AG04449 (cell line): Measurements from ENCODE around the gene NOX5.
"Not testable (repeated sequence)": the region's sequence is repeated elsewhere in the genome, so short reads cannot be mapped to it uniquely, and the experiment has no call there.

Source experiments
- CTCF ChIA-PET: fragments of 350-600 bp; formaldehyde crosslinking; extraction: SDS; loops from one replicate; lab custom pipeline; 2021; ENCODE audit warnings: antibody characterized with exemption; lab: Yijun Ruan, JAX
- POLR2A ChIA-PET: fragments of 400-600, 350-600 bp; formaldehyde crosslinking; extraction: SDS; loops from one replicate; lab custom pipeline; 2020; ENCODE audit warnings: antibody characterized with exemption, inconsistent platforms; lab: Yijun Ruan, JAX
- DNase-seq: peaks from one replicate; pipeline ENCODE4 v3.0.0-alpha.2; 2010; ENCODE audit warnings: low read depth, low spot score
- H3K4me3 ChIP-seq: 2 replicates; pipeline ENCODE4 v1.5.1; 2011; ENCODE audit warnings: low read depth, mild to moderate bottlenecking, control low read depth, low read length
- TF ChIP-seq, protein P1 (sequence below): IDR thresholded peaks from one replicate; pipeline ENCODE4 v1.5.1; 2011; ENCODE audit warnings: mild to moderate bottlenecking, moderate library complexity, low read length, control low read depth, inconsistent platforms; ENCODE audit not compliant: insufficient read depth; ENCODE audit errors: missing control alignments

NOX5 gene

DNA sequence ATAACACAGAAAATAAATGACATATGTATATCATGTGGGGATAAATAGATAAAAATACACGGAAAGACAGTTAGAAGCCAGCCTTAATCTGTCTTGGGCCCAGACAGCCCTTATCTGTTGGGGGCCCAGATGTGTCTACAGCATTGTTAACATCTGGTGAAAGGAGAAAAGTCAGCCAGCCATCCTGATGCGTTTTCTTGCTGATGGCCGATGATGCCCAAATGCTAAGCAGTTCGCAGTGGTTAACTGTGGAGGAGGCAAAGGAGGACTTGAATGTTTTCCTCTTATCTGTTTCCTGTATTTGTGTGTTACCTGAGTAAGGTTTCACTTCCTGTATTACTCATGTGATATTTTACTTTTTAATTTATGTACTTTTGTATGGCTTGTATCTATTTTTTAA, 46.2 kb downstream of the NOX5 start:
- TF ChIP-seq, protein P1, sequence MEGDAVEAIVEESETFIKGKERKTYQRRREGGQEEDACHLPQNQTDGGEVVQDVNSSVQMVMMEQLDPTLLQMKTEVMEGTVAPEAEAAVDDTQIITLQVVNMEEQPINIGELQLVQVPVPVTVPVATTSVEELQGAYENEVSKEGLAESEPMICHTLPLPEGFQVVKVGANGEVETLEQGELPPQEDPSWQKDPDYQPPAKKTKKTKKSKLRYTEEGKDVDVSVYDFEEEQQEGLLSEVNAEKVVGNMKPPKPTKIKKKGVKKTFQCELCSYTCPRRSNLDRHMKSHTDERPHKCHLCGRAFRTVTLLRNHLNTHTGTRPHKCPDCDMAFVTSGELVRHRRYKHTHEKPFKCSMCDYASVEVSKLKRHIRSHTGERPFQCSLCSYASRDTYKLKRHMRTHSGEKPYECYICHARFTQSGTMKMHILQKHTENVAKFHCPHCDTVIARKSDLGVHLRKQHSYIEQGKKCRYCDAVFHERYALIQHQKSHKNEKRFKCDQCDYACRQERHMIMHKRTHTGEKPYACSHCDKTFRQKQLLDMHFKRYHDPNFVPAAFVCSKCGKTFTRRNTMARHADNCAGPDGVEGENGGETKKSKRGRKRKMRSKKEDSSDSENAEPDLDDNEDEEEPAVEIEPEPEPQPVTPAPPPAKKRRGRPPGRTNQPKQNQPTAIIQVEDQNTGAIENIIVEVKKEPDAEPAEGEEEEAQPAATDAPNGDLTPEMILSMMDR, result no peak

DNA sequence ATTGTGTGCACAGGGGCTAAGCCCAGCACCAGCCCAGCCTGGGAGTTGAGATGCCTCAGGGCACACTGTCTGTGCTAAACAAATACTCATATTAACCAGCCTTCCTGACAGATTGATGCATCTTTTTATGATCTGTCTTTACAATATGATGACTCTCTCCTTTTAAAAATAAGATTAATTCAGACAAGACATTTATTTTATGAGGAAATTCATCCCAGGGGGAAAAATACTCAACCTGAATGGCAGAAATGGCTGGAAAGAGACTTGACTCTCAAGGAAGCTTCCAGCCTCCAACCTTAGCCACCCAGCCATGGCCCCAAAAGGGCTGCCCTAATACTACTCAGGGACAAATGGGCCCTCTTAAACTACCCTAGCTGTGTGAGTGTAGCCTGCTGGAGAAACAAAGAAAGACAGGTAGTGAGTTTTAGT, 46.9 kb downstream of the NOX5 start:
- H3K4me3 ChIP-seq, result no peak overlapping the region
- TF ChIP-seq, protein P1, result no peak
- POLR2A ChIA-PET, result no interaction called here
- CTCF ChIA-PET, result interaction anchor here (0.6 to 2.8 kb wide), 9 partner anchors 15 to 403 kb away, joined by 3 to 16 read pairs (median 4); no protein-coding TSS in a partner anchor
- DNase-seq, result no peak

More for the DNA sequence above, 46.2 kb downstream of the NOX5 start:
- H3K4me3 ChIP-seq, result no peak overlapping the region
- DNase-seq, result no peak
- CTCF ChIA-PET, result no interaction called here
- POLR2A ChIA-PET, result no interaction called here

DNA sequence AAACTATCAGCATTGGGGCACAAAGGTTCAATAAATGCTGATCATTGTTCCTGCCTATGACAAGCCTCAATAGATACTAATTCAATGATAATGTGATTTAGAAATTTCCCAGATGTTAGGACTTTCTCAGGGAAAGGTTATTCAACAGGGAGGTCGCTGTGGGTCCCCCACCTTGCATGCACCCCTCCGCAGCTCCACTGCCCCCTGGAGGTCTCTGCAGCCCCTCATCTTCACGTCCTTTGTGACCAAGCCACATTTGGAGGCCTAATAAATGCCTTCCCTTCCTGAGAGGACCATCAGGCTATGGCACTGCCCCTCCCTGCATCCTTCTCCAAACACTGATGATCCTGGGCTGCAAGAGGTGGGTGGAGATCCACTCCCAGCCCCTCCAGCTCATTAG, 50.2 kb downstream of the NOX5 start:
- ChIA-PET CTCF (no interaction called here), POLR2A (no interaction called here)
- TF ChIP-seq, protein P1, result no peak
- DNase-seq, result no peak
- H3K4me3 ChIP-seq, result no peak overlapping the region

DNA sequence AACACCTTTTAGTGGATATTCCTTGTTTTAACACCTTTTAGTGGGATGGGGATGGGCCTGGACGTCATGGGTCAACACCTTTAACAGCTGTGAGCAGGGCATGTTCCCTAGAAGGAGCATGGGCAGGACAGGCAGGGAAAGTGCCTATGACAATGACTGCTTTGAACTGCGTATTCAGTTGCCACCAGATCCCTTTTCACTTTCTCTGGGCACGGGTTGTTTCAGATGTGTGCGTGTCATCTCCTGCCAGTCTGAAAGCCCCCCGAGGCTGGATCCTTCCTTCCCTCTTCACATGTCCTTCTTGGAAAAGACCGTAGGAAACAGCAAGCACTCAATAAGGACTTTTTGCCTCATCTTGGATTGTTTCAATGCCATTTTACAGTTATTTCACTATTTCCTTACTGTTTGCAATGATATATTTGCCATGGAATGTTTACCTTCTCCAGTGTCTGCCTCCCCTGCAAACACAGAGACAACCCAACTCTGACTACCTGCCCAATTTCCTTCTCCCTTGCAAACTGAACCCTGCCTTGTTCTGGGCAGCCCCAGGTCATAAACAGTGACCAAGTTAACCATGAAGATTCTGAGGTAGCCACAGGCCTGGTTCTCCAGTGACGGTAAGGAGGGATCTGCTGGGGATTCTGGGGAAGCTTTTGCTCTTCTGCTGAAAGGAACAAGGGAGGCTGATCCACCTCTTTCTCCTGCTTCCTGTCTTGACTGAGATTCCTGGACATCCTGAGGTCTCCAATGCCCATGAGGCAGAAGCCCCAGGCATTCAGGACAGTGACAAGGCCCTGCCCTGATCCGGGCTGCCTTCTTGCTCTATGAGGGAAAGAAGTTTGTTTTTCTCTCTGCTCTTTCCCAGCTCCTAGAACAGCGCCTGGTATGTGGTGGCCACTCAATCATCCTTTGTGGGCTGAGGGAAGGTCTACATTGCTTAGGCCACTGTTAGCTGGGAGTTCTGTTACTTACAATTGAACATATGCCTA, 51.8 kb downstream of the NOX5 start:
- TF ChIP-seq, protein P1, result no peak
- no peak overlapping the region for H3K4me3 ChIP-seq
- DNase-seq, result no peak
- CTCF ChIA-PET, result interaction anchor here (0.7 to 3.4 kb wide), 8 partner anchors 9 to 397 kb away, joined by 3 to 18 read pairs (median 4); no protein-coding TSS in a partner anchor
- POLR2A ChIA-PET, result no interaction called here

DNA sequence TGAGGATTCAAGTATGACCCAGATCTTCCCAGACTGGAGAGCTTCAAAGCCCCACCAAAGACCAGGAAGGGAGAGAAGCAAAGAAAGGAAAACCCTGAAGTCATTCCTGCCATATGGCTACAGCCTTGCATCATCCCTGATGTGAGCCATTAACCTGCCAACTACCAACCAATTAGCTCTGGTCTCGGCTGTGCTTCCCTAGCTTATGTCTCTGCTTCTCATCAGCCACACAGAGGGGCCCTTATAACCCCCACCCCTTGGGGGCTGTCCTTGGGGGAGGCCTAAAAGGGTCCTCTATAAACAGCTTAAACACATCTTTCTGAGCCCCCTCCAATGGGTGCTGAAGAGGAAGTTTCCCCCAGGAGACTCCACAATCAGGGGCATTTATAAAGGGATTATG, 52.8 kb downstream of the NOX5 start:
- no peak for DNase-seq
- POLR2A ChIA-PET, result no interaction called here
- TF ChIP-seq, protein P1, result no peak
- CTCF ChIA-PET, result interaction anchor here (0.6 to 3.4 kb wide), 10 partner anchors 8 to 396 kb away, joined by 3 to 26 read pairs (median 4); no protein-coding TSS in a partner anchor
- no peak overlapping the region for H3K4me3 ChIP-seq

DNA sequence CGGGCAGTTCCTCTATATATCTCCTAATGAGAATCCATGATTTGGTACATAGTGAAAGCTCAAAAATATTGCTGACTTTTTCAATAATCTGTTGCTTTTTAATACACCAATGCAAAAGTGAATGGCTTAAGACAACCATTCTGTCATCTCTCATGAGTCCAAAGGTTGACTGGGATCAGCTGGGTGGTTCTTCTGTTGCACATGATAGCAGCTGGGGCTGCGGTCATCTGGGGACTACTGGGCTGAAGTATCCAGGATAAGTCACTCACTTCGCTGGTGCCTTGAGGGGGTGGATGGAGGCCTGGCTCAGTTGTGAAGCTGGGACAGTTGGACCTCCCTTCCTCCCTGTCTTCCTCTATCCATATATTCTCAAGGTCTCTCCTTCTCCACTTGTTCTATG, 53.7 kb downstream of the NOX5 start:
- TF ChIP-seq, protein P1, result no peak
- no peak for DNase-seq
- ChIA-PET CTCF (interaction anchor here (0.9 to 3.4 kb wide), 5 partner anchors 9 to 326 kb away, joined by 3 to 26 read pairs (median 15); no protein-coding TSS in a partner anchor), POLR2A (no interaction called here)
- H3K4me3 ChIP-seq, result no peak overlapping the region

DNA sequence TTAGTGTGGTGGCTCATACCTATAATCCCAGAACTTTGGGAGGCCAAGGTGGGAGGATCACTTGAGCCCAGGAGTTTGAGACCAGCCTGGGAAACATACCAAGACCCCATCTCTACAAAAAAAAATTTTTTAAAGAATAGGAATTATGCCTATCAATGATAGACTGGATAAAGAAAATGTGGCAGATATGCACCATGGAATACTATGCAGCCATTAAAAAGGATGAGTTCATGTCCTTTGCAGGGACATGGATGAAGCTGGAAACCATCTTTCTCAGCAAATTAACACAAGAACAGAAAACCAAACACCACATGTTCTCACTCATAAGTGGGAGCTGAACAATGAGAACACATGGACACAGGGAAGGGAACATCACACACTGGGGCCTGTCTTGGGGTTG, 54.8 kb downstream of the NOX5 start:
- DNase-seq, POLR2A ChIA-PET, H3K4me3 ChIP-seq: not testable (repeated sequence)
- CTCF ChIA-PET, result interaction anchor here (1.8 to 3.4 kb wide), 3 partner anchors 10 to 325 kb away, joined by 8 to 26 read pairs (median 18); no protein-coding TSS in a partner anchor
